Measurements from ENCODE around the gene PIP4K2C.

The PIP4K2C gene

DNA sequence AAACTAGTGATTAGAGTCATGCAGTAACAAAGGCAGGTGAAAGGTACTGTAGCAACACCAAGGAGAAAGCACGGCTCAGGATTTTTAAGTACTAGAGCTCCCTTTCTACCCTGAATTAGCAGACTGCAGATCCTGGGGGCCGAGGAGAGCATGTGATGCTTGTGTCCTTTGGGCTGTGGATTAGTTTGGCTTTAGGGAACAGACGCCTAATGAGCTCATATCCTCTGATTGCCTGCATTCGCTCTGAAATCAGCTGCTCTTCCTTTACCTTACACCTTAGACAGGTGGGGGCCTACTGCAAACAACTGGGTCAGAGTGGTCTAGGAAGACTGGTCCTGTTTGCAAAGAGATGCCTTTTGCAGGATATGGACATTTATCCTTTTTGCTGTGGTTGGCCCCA, 2.2 kb downstream of the PIP4K2C start:
- no peak overlapping the region for H3K4me3 ChIP-seq (replicated peaks; ENCODE audit: insufficient read depth, low read length)
- H3K27ac ChIP-seq (replicated peaks) = no peak overlapping the region
- TF ChIP-seq, protein P1, sequence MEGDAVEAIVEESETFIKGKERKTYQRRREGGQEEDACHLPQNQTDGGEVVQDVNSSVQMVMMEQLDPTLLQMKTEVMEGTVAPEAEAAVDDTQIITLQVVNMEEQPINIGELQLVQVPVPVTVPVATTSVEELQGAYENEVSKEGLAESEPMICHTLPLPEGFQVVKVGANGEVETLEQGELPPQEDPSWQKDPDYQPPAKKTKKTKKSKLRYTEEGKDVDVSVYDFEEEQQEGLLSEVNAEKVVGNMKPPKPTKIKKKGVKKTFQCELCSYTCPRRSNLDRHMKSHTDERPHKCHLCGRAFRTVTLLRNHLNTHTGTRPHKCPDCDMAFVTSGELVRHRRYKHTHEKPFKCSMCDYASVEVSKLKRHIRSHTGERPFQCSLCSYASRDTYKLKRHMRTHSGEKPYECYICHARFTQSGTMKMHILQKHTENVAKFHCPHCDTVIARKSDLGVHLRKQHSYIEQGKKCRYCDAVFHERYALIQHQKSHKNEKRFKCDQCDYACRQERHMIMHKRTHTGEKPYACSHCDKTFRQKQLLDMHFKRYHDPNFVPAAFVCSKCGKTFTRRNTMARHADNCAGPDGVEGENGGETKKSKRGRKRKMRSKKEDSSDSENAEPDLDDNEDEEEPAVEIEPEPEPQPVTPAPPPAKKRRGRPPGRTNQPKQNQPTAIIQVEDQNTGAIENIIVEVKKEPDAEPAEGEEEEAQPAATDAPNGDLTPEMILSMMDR (IDR thresholded peaks at IDR 0.05; ENCODE audit: insufficient read depth, low read length) = no peak
- TF ChIP-seq, protein P2, sequence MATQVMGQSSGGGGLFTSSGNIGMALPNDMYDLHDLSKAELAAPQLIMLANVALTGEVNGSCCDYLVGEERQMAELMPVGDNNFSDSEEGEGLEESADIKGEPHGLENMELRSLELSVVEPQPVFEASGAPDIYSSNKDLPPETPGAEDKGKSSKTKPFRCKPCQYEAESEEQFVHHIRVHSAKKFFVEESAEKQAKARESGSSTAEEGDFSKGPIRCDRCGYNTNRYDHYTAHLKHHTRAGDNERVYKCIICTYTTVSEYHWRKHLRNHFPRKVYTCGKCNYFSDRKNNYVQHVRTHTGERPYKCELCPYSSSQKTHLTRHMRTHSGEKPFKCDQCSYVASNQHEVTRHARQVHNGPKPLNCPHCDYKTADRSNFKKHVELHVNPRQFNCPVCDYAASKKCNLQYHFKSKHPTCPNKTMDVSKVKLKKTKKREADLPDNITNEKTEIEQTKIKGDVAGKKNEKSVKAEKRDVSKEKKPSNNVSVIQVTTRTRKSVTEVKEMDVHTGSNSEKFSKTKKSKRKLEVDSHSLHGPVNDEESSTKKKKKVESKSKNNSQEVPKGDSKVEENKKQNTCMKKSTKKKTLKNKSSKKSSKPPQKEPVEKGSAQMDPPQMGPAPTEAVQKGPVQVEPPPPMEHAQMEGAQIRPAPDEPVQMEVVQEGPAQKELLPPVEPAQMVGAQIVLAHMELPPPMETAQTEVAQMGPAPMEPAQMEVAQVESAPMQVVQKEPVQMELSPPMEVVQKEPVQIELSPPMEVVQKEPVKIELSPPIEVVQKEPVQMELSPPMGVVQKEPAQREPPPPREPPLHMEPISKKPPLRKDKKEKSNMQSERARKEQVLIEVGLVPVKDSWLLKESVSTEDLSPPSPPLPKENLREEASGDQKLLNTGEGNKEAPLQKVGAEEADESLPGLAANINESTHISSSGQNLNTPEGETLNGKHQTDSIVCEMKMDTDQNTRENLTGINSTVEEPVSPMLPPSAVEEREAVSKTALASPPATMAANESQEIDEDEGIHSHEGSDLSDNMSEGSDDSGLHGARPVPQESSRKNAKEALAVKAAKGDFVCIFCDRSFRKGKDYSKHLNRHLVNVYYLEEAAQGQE (IDR thresholded peaks at IDR 0.05; ENCODE audit: insufficient replicate concordance, low read depth) = no peak
- no peak for TF ChIP-seq POLR2AphosphoS5 (IDR thresholded peaks at IDR 0.05; ENCODE audit: low read depth)
- no peak for TF ChIP-seq SPI1 (IDR thresholded peaks at IDR 0.05; ENCODE audit: borderline replicate concordance, low read depth)
- no peak for TF ChIP-seq GABPA (IDR thresholded peaks at IDR 0.05; ENCODE audit: low read depth)
- no peak for DNase-seq (ENCODE audit: low read depth in 1 of 2, low spot score in 1 of 2)
- no peaks in the 10 kb centered on the region for H3K27me3 ChIP-seq (ENCODE audit: insufficient read depth, poor library complexity, severe bottlenecking)

DNA sequence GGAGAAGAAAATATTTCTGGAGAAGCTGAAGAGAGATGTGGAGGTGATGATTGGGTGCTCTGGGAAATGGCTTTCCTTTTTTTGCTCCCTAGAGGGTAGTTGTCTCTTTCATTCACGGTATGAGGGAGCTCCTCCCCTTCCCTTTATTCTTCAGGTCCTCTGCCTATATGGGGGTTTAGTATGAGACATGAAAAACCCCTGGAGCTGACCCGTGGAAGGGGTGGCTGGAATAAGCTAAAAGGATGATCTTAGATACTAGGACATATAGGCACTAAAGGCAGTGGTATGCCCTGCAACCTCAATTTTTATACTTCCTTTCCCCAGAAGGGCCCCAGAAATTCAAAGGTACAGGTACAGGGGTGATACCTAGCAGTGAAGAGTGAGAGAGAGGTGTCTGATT, 9.4 kb downstream of the PIP4K2C start:
- DNase-seq (ENCODE audit: low read depth in 1 of 2, low spot score in 1 of 2) = no peak
- TF ChIP-seq, protein P2 (IDR thresholded peaks at IDR 0.05; ENCODE audit: insufficient replicate concordance, low read depth) = no peak
- TF ChIP-seq SPI1 (IDR thresholded peaks at IDR 0.05; ENCODE audit: borderline replicate concordance, low read depth) = no peak
- no peak for TF ChIP-seq GABPA (IDR thresholded peaks at IDR 0.05; ENCODE audit: low read depth)
- TF ChIP-seq POLR2AphosphoS5 (IDR thresholded peaks at IDR 0.05; ENCODE audit: low read depth) = no peak
- TF ChIP-seq, protein P1 (IDR thresholded peaks at IDR 0.05; ENCODE audit: insufficient read depth, low read length) = no peak
- Histone ChIP-seq H3K27ac (replicated peaks) (no peak overlapping the region), H3K4me3 (replicated peaks; ENCODE audit: insufficient read depth, low read length) (no peak overlapping the region), H3K27me3 (ENCODE audit: insufficient read depth, poor library complexity, severe bottlenecking) (peaks cover 8% of the 10 kb centered on the region)

DNA sequence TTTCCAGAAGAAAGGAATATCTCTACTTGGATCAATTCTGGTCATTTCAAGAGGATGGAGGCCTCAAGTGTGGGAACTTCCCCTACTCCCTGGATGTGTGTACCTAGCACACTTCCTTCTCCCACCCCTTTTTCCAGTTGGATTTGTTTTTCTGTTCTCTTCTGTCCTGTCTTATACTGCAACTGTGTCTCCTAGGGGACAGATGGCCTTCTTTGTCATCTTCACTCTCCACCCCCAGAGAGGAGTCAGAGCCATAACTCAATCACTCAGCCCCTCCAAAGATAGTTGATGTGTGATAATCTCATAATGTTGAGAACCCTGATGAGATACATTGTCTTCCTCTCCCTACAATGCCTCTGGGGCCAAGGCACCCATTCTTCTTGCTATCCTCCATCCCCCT, 11.6 kb downstream of the PIP4K2C start:
- Histone ChIP-seq H3K27ac (replicated peaks) (no peak overlapping the region), H3K27me3 (ENCODE audit: insufficient read depth, poor library complexity, severe bottlenecking) (peaks cover 20% of the 10 kb centered on the region), H3K4me3 (replicated peaks; ENCODE audit: insufficient read depth, low read length) (no peak overlapping the region)
- TF ChIP-seq, protein P1 (IDR thresholded peaks at IDR 0.05; ENCODE audit: insufficient read depth, low read length) = no peak
- TF ChIP-seq GABPA (IDR thresholded peaks at IDR 0.05; ENCODE audit: low read depth) = no peak
- TF ChIP-seq, protein P2 (IDR thresholded peaks at IDR 0.05; ENCODE audit: insufficient replicate concordance, low read depth) = no peak
- no peak for TF ChIP-seq SPI1 (IDR thresholded peaks at IDR 0.05; ENCODE audit: borderline replicate concordance, low read depth)
- TF ChIP-seq POLR2AphosphoS5 (IDR thresholded peaks at IDR 0.05; ENCODE audit: low read depth) = no peak
- no peak for DNase-seq (ENCODE audit: low read depth in 1 of 2, low spot score in 1 of 2)
